Pancreas (tissue), 10 donors: ENCODE measurements around the gene SH3TC1. TPM values are rescaled to one million over a fixed set of nuclear protein-coding genes. Genes with fewer than 3 reads are reported as not detected.

Experiments used
- ATAC-seq, 4 donors: fragments of 200-7000 bp; cut with Tn5 transposase; one replicate each; pipeline versions ENCODE4 v1.8.0 to v1.9.1; 2020; ENCODE audit warnings: mild to moderate bottlenecking in 4 of 4, moderate library complexity in 4 of 4
- DNase-seq, 6 donors: peaks; one replicate each; pipeline ENCODE4 v3.0.0-alpha.2; 2020
- FAIRE-seq: peaks from 2 replicates; lab custom pipeline; 2012; peaks lifted over from hg19 to GRCh38; lab: Jason Lieb, UNC
- H3K27ac ChIP-seq, 4 donors: fragments of 200-600 bp; sonication (generic); 1 replicate in 3 of 4; 2 replicates in 1 of 4; pipeline versions ENCODE4 v1.5.0 to v1.8.0; 2020
- H3K27me3 ChIP-seq, 4 donors: fragments of 200-600 bp; one replicate each; pipeline ENCODE4 v1.8.0; 2021
- H3K36me3 ChIP-seq, 3 donors: fragments of 200-600 bp; sonication (generic) in 1 of 3; one replicate each; pipeline versions ENCODE4 v1.5.0 to v1.8.0; 2020 to 2021
- H3K4me1 ChIP-seq, 3 donors: fragments of 200-600 bp; one replicate each; pipeline ENCODE4 v1.8.0; 2021
- H3K4me3 ChIP-seq, 4 donors: fragments of 200-600 bp; sonication (generic) in 2 of 4; one replicate each; pipeline versions ENCODE4 v1.5.0 to v1.8.0; 2020 to 2021
- H3K9me3 ChIP-seq, 4 donors: fragments of 200-600 bp; one replicate each; pipeline ENCODE4 v1.8.0; 2021
- CTCF ChIP-seq, 4 donors: fragments of 200-600 bp; sonication (generic) in 3 of 4; IDR thresholded peaks; one replicate each; pipeline versions ENCODE4 v1.5.0 to v1.8.0; 2021; ENCODE audit warnings: antibody characterized with exemption in 4 of 4
- WGBS, 2 donors: extraction: QIAGEN DNeasy Blood & Tissue Kit; methylation state at CpG; one replicate each; pipeline ENCODE4 v1.1.7; 2013; 5-methylcytosine and 5-hydroxymethylcytosine counted together
- intact Hi-C, 3 donors: fragments of 100-400 bp; cut with DNase I; formaldehyde crosslinking; loops; one replicate each; pipeline versions ENCODE4 v1.11.1 to v1.14.2; 2022
- polyA plus RNA-seq, 2 donors: library from polyadenylated mRNA; stranded (reverse); fragments of 200-250 nt; gene quantifications; one replicate each; pipeline ENCODE4 v1.2.3, GENCODE V29; 2013
- total RNA-seq, 6 donors: library from RNA; stranded (reverse); fragmentation: NEBNext Ultra II Directional in 4 of 6; extraction: Animal tissue kit (Norgen Biotek cat#: 25700) in 4 of 6; gene quantifications; one replicate each; pipeline versions ENCODE4 v1.2.1 to v1.2.4, GENCODE V29; 2021 to 2023
- donor health status: healthy with polysubstance abuse.
- donor health status: DM: no; HTN: no; CAD: no; lungs with moderate emphysema.
- donor health status: DM: no; HTN: no; CAD: no.
- donor health status: control.
- donor health status: control.
- donor health status: Bipolar disorder and iron deficiency.
- donor health status: DM: yes; HTN: yes; CAD: no.
- donor health status: DM: no; HTN: no; CAD: no.
- donor health status: DM: no; HTN: no; CAD: no.
- donor health status: DM: yes; HTN: yes; CAD: no.

The SH3TC1 gene
- total and polyA plus RNA-seq, 8 donors: 12.5 to 28.0 (median 19.6) TPM

GRCh38 chr4:8209181-8209874, 10.2 kb downstream of the SH3TC1 start:
- peak in 2 of 6 donors; percentile 15 to 43 for DNase-seq
- Histone ChIP-seq H3K36me3 (peaks cover 0 to 1% (median 0%) of the 10 kb centered on the region in 3 donors), H3K27ac (no peak overlapping the region), H3K9me3 (no peaks in the 10 kb centered on the region), H3K4me3 (no peak overlapping the region), H3K27me3 (no peaks in the 10 kb centered on the region), H3K4me1 (no peaks in the 10 kb centered on the region)
- WGBS, 2 donors: 93% methylated on average over 21 of the region's 21 CpGs
- TF ChIP-seq CTCF (IDR thresholded peaks at IDR 0.05): no peak
- no peak for ATAC-seq
- intact Hi-C loops: no loop called here
- FAIRE-seq: no peak

- FAIRE-seq (no peak), ATAC-seq (no peak), DNase-seq (peak in 2 of 6 donors; percentile 14 to 45)
- intact Hi-C loops: no loop called here
- Histone ChIP-seq H3K9me3 (no peaks in the 10 kb centered on the region), H3K27ac (no peak overlapping the region), H3K4me3 (no peak overlapping the region), H3K4me1 (no peaks in the 10 kb centered on the region), H3K27me3 (no peaks in the 10 kb centered on the region), H3K36me3 (peaks cover 0 to 8% (median 0%) of the 10 kb centered on the region in 3 donors)
- TF ChIP-seq CTCF (IDR thresholded peaks at IDR 0.05): no peak
- 82 to 91% methylated on average over 12 of the region's 12 CpGs for WGBS, 2 donors
Measured at GRCh38 chr4:8210010-8210409, 10.9 kb downstream of the SH3TC1 start.

GRCh38 chr4:8210616-8211015, 11.5 kb downstream of the SH3TC1 start:
- FAIRE-seq: no peak
- DNase-seq: peak in 1 of 6 donors; percentile 2
- no peaks in the 10 kb centered on the region for H3K4me1 ChIP-seq
- no peaks in the 10 kb centered on the region for H3K9me3 ChIP-seq
- H3K36me3 ChIP-seq: peaks cover 0 to 9% (median 0%) of the 10 kb centered on the region in 3 donors
- TF ChIP-seq CTCF (IDR thresholded peaks at IDR 0.05): no peak
- no peak overlapping the region for H3K4me3 ChIP-seq
- 91 to 95% methylated on average over 4 to 5 of the region's 5 CpGs for WGBS, 2 donors
- no peak for ATAC-seq
- H3K27ac ChIP-seq: no peak overlapping the region
- H3K27me3 ChIP-seq: no peaks in the 10 kb centered on the region
- intact Hi-C loops: no loop called here

- Histone ChIP-seq H3K27me3 (no peaks in the 10 kb centered on the region), H3K4me3 (no peak overlapping the region), H3K27ac (no peak overlapping the region), H3K9me3 (no peaks in the 10 kb centered on the region), H3K36me3 (peaks cover 0 to 9% (median 2%) of the 10 kb centered on the region in 3 donors), H3K4me1 (no peaks in the 10 kb centered on the region)
- intact Hi-C loops: no loop called here
- no peak for TF ChIP-seq CTCF (IDR thresholded peaks at IDR 0.05)
- 50 to 63% methylated on average over 6 to 8 of the region's 8 CpGs for WGBS, 2 donors
- DNase-seq (no peak), ATAC-seq (no peak), FAIRE-seq (no peak)
Measured at GRCh38 chr4:8211251-8211650, 12.2 kb downstream of the SH3TC1 start.
